ENCODE data around the gene STK16. TPM values are rescaled to one million over a fixed set of nuclear protein-coding genes. Genes with fewer than 3 reads are reported as not detected.

The STK16 gene
- total RNA-seq, 1 experiment from 2014 or later = 21.6 TPM

- Mint-ChIP-seq H3K4me3 (peak overlapping the region in 1 of 2 experiments; percentile 20; a peak in 1 of 5 replicates), H3K36me3 (ENCODE audit: insufficient read depth in 1 of 3, low read depth in 3 of 3) (peaks cover 0 to 4% (median 2%) of the 10 kb centered on the region in 3 experiments; a peak in 2 of 7 replicates), H3K27me3 (ENCODE audit: low read depth) (peaks cover 68% of the 10 kb centered on the region), H3K4me1 (peaks cover 19 to 29% of the 10 kb centered on the region in 2 experiments), H3K9me3 (peaks cover 0 to 5% of the 10 kb centered on the region in 2 experiments; a peak in 3 of 5 replicates), H3K27ac (no peak overlapping the region; a peak in 1 of 7 replicates)
- no peak overlapping the region for H3K4ac ChIP-seq (ENCODE audit: low read depth, low read length)
- H2BK120ac ChIP-seq (ENCODE audit: low read depth, low read length, poor library complexity, severe bottlenecking) = no peak overlapping the region
- H3K27me3 ChIP-seq (ENCODE audit: insufficient read depth, low read length) = no peaks in the 10 kb centered on the region; the same call in 1 of the 2 replicates
- no peak overlapping the region for H4K91ac ChIP-seq (ENCODE audit: insufficient read length, low read depth, low read length)
- WGBS (ENCODE audit: extremely low coverage, insufficient read length, low lambda C conversion rate) = no CpG with 5 or more reads among the region's 14 CpGs
- no peak overlapping the region for H3K4me2 ChIP-seq (ENCODE audit: insufficient read depth, insufficient read length, low read length)
- no peak overlapping the region for H3K27ac ChIP-seq (ENCODE audit: insufficient read length, low read depth, low read length)
- H2AFZ ChIP-seq (ENCODE audit: low read length) = no peak overlapping the region
- no peak overlapping the region for H3K14ac ChIP-seq (ENCODE audit: insufficient read depth, low read length)
- H4K20me1 ChIP-seq (ENCODE audit: control insufficient read depth, insufficient read depth, insufficient read length) = no peaks in the 10 kb centered on the region
- H3K23me2 ChIP-seq (ENCODE audit: insufficient read length, low read depth, low read length, poor library complexity, severe bottlenecking) = peaks cover 6% of the 10 kb centered on the region
- no peak overlapping the region for H2BK5ac ChIP-seq (ENCODE audit: insufficient read length, low read length)
- no peak overlapping the region for H4K8ac ChIP-seq (replicated peaks; ENCODE audit: insufficient read length, low read depth, low read length)
- H3K18ac ChIP-seq (ENCODE audit: insufficient read length, low read depth, low read length) = no peak overlapping the region
- H3T11ph ChIP-seq (ENCODE audit: low read length) = no peak overlapping the region
- no peak overlapping the region for H2AK5ac ChIP-seq (ENCODE audit: insufficient read length, low read length)
- H3K9me3 ChIP-seq (ENCODE audit: control insufficient read depth, low read depth, low read length) = no peaks in the 10 kb centered on the region
- no peak overlapping the region for H3K23ac ChIP-seq (ENCODE audit: insufficient read length, low read depth, low read length)
- no peak for DNase-seq
- no peak overlapping the region for H4K5ac ChIP-seq (ENCODE audit: insufficient read length, low read depth, low read length)
- no peaks in the 10 kb centered on the region for H3K4me1 ChIP-seq (ENCODE audit: insufficient read depth, low read length)
- no peak overlapping the region for H2BK20ac ChIP-seq (ENCODE audit: low read depth, low read length, poor library complexity, severe bottlenecking)
- H3K56ac ChIP-seq (ENCODE audit: insufficient read length, low read depth, low read length) = no peak overlapping the region
- H2BK12ac ChIP-seq (ENCODE audit: insufficient read length, low read depth, low read length) = no peak overlapping the region
- TF ChIP-seq, protein P1, sequence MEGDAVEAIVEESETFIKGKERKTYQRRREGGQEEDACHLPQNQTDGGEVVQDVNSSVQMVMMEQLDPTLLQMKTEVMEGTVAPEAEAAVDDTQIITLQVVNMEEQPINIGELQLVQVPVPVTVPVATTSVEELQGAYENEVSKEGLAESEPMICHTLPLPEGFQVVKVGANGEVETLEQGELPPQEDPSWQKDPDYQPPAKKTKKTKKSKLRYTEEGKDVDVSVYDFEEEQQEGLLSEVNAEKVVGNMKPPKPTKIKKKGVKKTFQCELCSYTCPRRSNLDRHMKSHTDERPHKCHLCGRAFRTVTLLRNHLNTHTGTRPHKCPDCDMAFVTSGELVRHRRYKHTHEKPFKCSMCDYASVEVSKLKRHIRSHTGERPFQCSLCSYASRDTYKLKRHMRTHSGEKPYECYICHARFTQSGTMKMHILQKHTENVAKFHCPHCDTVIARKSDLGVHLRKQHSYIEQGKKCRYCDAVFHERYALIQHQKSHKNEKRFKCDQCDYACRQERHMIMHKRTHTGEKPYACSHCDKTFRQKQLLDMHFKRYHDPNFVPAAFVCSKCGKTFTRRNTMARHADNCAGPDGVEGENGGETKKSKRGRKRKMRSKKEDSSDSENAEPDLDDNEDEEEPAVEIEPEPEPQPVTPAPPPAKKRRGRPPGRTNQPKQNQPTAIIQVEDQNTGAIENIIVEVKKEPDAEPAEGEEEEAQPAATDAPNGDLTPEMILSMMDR (conservative IDR thresholded peaks at IDR 0.05) = no peak
- no peak overlapping the region for H2BK15ac ChIP-seq (ENCODE audit: low read depth, low read length)
- no peak overlapping the region for H3K9ac ChIP-seq (ENCODE audit: extremely low read depth, insufficient read length, low read length)
- H3K79me2 ChIP-seq (ENCODE audit: insufficient read depth, low read length) = no peaks in the 10 kb centered on the region
- H3K79me1 ChIP-seq (ENCODE audit: insufficient read depth, low read depth, low read length, poor library complexity, severe bottlenecking) = no peaks in the 10 kb centered on the region
Observed at GRCh38 chr2:219297766-219298456, 52.6 kb downstream of the STK16 start.
